HG03520 (cell line): ENCODE results near the gene AP4B1.

ENCODE experiments used
- ATAC-seq: cut with Tn5 transposase; IDR thresholded peaks from one replicate; pipeline ENCODE4 v1.9.1; 2021; ENCODE audit warnings: mild to moderate bottlenecking, moderate library complexity; ENCODE audit not compliant: unreplicated experiment

AP4B1 gene

DNA sequence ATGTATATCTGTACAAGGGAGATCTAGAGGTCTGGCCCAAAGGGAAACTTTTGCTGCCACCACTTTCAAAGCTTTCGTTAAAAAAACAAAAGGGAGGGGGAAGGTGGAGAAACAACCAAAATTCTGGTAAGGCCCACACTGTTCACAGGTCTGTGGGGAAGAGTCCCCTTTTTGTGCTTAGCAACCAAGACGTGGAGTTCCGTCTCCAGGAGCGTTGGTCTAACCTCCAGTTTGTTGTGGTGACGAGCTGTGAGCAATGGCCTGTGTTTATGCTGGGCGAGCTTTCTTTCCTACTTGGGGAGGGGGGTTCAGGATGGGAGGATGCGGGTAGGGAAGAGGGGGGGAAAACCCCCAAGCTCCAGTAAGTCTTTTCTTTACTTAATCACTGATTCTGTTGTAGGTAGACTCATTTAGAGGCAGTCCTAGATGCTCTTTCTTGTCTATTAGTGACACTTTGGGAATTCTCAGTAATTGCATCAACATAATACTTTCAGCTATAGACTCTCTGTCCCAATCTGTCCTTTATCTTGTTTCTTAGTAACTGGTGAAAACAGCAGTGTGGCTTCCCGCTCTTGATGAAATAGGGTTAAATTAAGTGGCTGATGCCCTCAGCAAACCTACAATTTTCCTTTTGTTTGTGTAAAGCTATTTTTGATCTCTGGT, 26.0 kb upstream of the AP4B1 start:
- peak; percentile 39 for ATAC-seq

DNA sequence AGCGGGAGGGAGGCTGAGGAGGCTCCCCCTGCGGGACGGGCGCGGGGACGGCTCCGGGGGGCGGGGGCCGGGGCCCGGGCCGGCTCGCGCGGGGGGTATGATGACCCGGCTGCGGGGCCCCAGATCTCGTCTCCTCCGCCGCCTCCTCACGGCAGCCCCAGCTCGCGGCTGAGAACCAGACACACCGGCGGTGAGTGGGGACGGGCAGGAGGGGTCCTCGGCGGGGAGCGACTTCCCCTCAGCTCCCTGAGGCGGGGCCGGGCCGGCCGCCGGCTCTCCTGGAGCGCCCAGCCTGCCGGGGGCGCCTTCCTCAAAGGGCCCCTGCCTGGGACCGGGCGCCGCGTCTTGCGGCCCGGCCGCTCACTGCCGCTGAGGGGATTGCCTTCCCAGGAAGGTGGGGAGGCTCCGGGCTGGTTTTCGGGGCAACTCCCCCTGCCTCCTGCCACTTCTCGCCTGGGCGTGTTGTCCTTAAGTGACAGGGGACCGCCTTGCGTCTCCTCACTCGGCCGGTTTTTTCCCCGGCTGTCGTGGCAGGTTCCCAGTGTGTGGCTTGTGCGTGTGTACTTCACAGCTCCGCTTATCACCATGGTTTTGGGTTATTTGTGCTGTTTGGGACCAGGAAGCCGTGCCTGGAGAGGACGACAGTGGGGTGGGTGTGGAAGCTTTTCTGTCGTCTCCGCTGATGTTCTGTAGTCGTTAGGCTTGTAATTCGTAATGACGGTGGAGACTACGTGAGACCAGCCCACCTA, 25.3 kb upstream of the AP4B1 start:
- peak; percentile 26 for ATAC-seq

DNA sequence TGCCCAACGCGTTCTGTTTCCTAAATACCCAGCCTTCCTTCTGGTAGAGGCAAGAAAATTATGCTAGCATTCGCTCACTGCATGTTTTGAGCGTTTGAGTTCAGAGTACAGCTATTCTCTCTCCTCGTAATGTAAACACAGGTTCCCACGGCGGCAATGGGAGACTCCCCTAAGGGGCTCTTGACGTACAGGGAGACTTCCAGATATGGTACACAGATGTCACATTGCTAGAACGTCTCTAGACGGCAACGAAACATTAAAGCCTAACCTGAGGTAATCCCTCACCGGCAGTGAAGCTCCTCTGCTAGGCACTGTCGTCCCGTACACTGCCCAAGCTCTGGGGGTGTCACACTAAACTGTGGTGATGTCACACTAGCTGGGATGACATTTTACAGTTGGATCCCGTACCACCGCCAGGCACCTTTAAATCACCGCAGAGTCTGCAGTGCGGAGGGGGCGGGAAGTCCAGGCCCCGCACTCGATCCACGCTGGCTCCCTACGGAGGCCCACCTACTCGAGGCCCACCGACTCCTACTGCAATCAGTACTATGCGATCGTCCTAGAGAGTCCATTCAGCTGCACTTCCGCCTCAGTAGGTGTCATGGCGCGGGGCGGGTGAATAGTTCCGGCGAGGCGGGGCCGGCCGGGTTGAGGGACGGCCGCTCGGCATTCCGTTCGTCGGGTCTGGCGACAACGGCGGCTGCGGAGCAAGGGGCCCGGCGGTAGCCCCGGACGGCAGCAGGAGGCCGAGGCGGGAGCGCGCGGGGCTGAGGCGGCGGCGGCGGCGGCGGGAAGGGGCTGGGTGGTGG, 24.5 kb upstream of the AP4B1 start, which contains the start of gene HIPK1:
Gene HIPK1, plus strand, starts transcription at position 384 of the 809 bp plus-strand sequence.
- peak; percentile 60 for ATAC-seq

DNA sequence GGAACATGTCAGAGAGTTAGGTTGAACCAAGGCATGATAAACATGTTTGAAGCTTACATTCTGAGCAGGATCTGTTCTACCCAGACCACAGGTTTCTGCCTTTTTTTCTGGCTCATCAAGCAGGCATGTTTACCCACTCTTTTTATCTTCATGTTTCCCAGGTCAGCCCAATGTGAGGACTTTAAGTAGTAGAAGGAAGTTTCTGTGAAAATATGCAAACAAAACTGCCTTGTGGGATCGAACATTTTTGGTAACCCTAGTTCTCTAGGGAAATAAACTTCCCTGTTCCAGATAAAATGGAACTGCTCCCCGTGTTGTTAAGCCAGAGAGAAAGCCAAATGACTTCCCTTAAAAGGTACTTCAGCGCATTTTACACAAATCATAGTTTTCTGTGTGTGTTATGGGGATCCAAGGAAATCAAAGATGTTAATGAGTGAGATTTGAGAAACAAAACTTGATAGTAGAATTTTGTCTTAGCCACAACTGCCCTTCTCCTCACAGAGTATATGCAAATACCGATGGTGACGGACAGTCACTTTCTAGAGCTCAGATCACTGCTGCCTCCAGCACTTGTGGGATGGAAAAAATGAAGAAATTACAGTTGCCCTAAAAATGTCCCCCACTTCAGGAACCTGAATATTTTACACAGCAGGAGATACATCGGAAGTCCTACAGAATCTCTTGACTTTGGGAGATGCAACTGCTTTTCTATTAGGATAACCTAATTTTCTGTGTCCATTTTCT, 23.8 kb upstream of the AP4B1 start:
- ATAC-seq, result no peak

DNA sequence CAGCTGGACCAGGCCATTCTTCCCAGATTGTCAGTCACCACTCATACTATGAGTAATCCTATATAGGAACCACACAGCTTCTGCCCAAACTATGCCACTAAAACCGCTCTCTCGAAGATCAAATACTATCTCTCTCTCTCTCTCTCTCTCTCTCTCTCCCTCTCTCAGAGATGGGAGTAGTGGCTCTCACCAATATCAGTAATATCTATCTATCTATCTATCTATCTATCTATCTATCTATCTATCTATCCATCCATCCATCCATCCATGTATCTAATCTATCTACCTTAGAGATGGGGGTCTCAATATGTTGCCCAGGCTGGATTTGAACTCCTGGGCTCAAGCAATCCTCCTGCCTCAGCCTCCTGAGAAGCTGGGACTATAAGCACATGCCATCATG, 19.9 kb upstream of the AP4B1 start:
- ATAC-seq, result no peak

DNA sequence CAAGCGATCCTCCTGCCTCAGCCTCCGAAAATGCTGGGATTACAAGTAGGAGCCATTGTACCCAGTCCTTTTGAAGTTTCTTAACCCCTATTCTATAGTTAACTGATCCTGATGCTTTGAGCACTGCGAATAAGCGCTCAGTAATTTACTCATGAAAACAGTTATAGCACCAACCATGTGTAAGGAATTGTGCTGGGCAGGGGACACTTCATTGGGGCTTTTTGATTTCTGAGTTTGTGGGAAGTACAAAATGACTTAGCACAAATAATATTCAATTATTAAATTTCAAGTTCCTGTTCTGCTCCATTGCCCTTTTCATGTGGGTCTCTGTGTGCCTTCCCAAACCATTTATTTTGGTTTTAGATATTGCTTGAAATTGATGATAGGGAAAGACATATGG, 18.4 kb upstream of the AP4B1 start:
- ATAC-seq, result no peak

DNA sequence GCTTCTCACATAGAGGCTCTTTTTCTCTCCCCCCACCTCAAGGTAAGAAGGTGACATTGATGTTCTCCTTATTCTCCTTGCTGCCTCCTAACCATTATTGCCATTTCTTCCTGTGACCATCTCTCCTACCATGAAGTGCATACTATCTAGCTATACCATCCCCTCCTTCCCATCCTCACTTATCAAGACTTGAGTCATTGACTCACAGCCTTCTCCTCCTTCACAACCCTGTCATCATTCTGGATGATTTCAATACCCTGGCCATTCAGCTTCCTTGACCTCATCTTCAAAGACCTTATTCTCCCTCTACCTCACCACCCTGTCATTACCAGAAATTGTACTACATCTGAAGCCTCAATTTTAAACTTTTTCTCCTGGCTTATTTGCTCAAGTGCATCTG, 13.6 kb upstream of the AP4B1 start:
- no peak for ATAC-seq

DNA sequence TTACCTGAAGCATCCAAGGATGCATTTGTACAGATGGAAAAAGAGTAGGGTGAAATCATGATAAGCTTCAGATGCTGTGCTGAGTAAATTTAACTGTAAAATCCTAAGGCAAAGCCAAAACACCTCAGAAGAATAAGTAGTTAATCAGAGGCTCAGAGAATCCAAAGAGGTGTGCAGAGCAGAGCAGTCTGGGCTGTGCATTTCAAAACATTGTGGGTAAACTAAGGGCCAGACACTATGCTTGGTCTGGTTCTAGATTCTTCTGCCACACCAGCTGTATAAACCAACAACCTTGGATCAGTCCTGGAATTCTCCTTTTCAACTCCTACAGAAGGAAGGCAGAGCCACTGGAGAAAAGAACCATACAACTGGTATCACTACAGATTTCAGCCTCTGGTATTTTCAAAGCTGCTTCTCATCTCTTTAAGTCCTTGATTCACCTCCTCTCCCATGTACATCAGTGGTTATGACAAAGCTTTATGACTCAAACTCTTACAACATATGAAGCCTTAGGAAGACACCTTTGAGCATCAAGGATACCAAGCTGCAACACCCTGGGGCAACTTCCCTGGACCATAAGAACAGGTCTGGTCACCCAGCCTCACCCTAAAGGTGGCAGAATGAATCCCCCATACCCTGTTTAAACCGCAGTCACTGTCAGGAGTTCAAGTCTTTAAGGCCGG, 12.9 kb upstream of the AP4B1 start:
- ATAC-seq, result no peak

DNA sequence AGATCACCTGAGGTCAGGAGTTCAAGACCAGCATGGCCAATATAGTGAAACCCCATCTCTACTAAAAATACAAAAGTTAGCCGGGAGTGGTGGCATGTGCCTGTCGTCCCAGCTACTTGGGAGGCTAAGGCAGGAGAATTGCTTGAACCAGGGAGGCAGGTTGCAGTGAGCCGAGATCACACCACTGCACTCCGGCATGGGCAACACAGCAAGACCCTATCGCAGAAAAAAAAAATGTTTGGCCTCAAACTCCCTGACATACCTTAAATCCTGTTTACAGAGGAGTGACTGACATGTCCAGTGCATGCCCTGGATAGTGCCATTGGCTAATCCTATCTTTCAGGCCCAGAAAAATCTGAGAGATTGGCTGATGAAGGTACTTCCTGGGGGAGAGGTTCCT, 12.4 kb upstream of the AP4B1 start:
- ATAC-seq, result no peak

DNA sequence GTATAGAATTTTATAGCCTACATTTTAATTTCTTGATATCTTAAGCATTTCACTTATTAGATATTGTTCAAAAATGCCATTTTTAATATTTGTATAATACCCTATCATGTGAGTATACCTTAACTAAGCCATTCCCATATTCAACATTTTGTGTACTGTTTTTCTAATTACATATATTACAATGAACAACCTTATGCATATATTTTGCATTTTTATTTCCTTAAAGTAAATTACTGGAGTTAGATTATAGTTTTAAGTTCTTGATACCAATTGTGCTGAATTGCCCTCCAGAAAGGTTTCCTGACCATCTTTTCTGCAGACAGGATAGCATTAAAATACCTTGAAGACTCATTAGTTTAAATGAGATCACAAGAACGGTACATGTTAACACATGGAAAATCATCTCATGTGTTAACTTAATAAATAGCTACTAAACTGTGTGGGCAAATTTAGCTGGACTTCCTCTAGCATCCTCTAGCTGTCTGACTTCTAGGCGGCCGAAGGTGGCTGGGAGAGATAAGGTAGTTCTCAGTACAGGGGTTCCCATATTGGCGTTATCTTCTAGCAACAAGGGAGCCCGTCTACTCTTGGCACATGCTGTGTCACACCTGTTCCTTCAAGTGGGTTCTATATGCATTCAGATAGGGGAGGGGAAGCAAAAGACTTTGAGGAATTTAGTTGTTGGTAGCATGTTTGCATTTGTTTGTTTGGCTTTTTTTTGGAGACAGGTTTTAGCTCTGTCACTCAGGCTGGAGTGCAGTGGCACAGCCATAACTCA, 9.5 kb upstream of the AP4B1 start:
- ATAC-seq, result no peak

DNA sequence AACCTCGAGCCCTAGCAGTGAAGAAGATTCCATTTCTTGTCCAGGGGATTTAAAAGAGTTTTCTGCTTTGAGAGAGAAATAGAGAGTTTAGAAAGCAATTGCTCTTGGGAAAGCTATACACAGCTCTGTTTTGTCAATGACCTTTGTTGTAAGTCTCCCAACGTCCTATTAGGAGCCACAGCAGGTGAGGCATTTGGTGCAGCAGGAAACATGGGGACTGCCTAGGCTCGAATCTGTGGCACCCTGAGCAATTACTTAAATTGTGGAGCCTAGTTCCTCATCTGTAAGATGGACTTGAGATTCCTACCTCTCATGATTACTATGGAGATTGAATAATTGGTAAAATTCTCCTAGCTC, 8.7 kb upstream of the AP4B1 start:
- ATAC-seq, result no peak

DNA sequence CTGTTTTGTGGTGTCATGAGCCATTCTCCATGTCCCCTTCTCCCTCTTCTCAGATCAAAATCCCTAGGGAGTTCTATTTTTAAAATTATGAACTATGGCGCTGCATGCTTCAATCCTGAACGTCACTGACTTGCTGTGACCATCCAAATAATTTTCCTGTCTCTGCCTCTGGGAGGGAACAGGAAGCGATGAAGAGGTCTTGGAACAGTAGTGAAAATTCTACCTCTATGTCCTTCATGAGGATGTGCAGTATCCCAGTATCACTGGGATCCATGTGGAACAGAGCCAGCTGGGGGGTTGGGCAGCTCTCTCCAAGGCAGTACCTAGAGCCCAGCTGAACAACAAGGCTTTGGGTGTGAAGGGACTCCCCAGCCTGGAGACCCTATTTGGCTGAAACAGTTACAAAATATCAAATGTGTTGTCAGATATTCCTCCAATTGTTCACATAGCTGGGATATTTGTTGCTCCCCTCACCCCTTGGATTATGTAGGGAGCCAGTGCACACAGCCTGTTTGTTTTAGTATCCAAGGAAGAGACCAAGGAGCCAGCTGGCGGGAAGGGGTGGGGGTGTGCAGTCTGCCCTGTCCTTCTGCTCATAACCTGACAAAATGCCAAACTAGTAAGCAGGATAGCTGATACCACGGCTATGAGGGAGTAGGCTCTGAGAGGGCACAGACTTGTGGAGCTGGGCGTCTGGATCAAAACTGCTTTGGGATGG, 8.2 kb upstream of the AP4B1 start:
- ATAC-seq, result no peak

DNA sequence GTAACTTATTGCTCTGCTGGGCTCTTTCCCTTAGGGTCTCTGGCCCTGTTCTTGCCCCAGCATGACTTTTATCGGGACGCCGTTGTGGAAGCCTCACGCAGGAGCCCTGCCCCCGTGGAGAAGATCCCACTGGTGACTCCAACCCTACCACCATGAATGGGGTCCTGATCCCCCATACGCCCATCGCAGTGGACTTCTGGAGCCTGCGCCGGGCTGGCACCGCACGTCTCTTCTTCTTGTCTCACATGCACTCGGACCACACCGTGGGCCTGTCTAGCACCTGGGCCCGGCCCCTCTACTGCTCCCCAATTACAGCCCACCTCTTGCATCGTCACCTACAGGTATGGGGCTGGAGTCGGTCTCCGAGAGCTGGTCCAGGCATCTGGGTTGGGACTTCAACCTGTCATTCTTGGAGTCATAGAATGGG, 849 bp upstream of the AP4B1 start:
- ATAC-seq, result peak; percentile 2

DNA sequence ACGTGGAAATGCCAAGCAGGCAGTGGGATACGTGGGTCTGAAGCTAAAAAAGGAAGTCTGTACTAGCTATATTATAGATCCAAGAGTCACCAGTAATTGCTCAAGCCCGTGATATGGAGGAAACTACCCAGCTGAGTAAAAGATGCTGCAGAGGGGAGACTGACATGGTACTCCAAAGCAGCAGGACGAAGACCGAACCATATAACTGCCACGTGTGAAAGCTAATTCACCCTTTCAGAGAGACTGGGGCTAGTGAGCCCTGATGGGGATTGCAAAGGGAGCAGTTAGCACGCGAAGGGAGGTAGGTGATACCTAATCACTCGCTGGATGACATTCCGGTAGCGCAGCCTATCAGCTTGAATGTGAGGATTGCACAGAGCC, 316 bp downstream of the AP4B1 start:
- ATAC-seq, result peak; percentile 26

DNA sequence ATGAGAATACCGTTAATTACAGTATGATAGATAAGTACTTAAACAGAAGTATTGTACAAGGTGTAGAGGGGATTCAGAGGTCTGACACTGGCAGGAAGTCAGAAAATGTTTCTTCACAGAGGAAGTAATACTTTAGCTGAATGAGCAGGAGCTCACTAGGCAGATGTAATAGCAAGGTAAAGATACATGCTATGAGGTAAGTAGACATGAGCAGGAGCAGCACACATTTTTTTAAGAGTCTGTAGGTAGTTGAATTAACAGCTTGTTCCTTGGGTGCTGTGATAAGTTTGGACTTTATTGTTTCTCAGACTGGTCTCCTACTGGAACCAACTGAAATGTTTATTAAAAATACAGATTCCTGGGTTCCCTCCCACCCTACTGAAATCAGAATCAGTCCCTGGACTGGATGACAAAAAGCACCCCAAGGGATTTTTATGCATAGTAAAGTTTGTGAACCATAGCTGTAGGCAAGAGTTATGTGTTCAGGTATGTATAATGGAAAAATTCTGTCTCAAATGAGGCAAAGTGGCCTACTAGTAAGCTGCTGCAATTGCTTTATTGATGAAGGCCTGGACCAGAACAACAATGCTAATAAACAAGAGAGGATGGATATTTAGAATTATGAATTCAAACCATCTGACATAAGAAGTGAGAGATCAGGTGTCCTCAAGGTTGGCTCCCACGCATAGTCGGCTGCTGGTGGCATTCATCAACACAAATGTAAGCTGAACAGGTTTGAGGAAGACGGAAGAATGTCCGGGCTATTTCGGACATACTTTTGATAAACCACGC, 902 bp downstream of the AP4B1 start:
- no peak for ATAC-seq

DNA sequence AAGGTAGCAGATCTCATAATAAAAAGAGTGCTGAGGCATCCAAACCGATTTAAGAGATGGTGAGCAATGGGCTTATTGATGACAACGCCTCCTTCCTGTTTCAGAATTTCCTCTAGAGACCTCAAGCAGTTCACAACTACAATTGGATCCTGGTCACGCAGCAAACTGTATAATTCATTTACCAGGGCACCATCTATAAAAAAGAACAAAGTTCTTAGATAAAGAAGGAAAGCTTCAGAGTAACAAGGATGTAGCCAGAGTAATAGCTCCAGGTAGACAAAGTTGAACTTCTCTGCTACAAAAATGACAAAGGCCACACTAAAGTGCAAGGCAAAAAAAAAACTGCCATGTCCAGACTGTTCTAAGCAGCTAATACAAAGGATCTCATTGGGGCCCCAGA, 3.4 kb downstream of the AP4B1 start:
- ATAC-seq, result no peak

DNA sequence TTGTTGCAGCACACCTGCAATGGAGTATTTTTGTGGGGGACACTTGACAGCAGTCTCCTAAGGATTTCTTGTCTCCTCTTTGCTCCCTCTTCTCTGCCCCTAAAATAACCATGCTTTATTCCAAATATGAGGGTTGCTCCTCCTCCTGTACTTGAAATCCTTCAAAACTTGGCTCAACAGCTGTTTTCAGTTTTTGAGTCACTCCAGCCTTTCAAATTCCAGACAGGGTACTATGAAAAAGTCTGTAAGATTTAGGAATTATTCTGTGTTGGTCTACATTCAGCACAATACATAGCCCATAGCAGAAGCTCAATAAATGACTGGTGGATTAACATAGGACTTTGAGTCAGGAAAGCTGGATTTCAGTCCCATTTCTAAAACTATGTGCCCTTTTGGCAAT, 5.5 kb downstream of the AP4B1 start:
- ATAC-seq, result no peak

DNA sequence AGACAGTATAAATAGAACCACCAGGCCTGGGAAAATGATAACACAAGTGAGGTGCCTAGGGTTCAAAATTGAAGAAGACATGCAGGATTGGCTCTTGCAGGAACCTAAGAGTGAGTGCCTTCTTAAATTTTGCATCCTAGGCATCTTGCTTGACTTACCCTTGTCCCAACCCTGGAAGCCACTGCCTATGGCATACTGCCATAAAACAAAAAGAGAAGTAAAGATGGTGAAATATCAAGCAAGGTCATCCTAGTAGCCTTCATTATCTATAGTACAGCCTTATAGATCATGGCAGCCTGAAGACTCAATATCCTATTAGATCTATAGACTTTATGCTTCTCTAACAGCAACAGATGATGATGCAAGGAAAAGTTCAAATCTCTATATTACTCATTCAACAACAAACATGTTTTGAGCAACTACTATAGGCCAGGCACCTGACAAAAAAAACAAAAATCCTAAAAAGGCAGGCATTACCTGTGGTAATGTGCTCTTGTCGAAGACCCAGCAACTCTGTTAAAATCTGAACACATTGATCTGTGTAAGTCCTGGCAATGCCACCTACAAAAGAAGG, 6.3 kb downstream of the AP4B1 start:
- ATAC-seq, result no peak
